Measurements from ENCODE around the gene CYP26C1. TPM values are rescaled to one million over a fixed set of nuclear protein-coding genes. Genes with fewer than 3 reads are reported as not detected.
"Not testable (repeated sequence)": the region's sequence is repeated elsewhere in the genome, so short reads cannot be mapped to it uniquely, and the experiment has no call there.

Gene CYP26C1
- total and polyA plus RNA-seq, 2 of the 13 experiments (the other 11 are each of a cell fraction or from before 2014, with no cell fraction given): 0.02 TPM; not detected in 1

DNA sequence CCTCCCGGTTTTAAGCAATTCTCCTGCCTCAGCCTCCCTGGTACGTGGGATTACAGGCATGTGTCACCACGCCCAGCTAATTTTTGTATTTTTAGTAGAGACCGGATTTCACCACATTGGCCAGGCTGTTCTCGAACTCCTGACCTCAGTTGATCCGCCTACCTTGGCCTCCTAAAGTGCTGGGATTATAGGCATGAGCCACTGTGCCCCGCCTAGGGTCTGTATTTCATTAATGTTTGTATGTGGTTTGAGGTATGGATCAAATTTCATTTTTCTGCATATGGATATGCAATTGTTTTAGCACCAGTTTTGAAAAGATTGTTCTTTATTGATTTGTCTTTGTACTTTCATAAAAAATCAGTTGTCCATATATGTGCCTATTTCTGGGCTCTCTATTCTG, 39.1 kb downstream of the CYP26C1 start (continued):
- TF ChIP-seq, protein P1, sequence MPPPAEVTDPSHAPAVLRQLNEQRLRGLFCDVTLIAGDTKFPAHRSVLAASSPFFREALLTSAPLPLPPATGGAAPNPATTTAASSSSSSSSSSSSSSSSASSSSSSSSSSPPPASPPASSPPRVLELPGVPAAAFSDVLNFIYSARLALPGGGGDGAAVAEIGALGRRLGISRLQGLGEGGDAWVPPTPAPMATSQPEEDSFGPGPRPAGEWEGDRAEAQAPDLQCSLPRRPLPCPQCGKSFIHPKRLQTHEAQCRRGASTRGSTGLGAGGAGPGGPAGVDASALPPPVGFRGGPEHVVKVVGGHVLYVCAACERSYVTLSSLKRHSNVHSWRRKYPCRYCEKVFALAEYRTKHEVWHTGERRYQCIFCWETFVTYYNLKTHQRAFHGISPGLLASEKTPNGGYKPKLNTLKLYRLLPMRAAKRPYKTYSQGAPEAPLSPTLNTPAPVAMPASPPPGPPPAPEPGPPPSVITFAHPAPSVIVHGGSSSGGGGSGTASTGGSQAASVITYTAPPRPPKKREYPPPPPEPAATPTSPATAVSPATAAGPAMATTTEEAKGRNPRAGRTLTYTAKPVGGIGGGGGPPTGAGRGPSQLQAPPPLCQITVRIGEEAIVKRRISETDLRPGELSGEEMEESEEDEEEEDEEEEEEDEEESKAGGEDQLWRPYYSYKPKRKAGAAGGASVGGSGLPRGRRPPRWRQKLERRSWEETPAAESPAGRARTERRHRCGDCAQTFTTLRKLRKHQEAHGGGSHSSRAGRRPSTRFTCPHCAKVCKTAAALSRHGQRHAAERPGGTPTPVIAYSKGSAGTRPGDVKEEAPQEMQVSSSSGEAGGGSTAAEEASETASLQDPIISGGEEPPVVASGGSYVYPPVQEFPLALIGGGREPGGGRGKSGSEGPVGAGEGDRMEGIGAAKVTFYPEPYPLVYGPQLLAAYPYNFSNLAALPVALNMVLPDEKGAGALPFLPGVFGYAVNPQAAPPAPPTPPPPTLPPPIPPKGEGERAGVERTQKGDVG (CRISPR knock-in tag; IDR thresholded peaks at IDR 0.05; ENCODE audit: borderline replicate concordance): no peak
- TF ChIP-seq ZNF569 (CRISPR knock-in tag; IDR thresholded peaks at IDR 0.05; ENCODE audit: borderline replicate concordance): no peak
- no peak for TF ChIP-seq KDM6A (CRISPR knock-in tag; IDR thresholded peaks at IDR 0.05; ENCODE audit: low read depth)
- no peak for TF ChIP-seq IRX3 (CRISPR knock-in tag; IDR thresholded peaks at IDR 0.05; ENCODE audit: borderline replicate concordance, low read depth)
- no peak for TF ChIP-seq KDM3A (CRISPR knock-in tag; IDR thresholded peaks at IDR 0.05; ENCODE audit: low read depth)

DNA sequence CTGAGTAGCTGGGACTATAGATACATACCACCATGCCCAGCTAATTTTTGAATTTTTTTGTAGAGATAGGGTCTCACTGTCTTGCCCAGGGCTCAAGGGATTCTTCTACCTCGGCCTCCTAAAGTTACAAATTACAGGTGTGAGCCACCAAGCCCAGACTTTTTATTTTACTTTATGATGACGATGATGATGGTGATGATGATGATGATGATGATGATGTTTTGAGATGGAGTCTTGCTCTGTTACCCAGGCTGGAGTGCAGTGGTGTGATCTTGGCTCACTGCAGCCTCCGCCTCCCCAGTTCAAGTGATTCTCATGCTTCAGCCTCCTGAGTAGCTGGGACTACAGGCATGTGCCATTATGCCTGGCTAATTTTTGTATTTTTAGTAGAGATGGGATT, 40.5 kb downstream of the CYP26C1 start:
- H3K4me2 ChIP-seq (ENCODE audit: low read depth, low read length); H3K79me2 ChIP-seq (ENCODE audit: insufficient read depth, low read length); H3K36me3 ChIP-seq (replicated peaks in 1 of 2; ENCODE audit: control insufficient read depth in 1 of 2, insufficient read depth in 2 of 2, low read length in 2 of 2); H3K27ac ChIP-seq (ENCODE audit: extremely low read length, insufficient read depth, low read length); H3K27me3 ChIP-seq (ENCODE audit: control insufficient read depth in 1 of 2, insufficient read depth in 2 of 2, low read length in 2 of 2); FAIRE-seq; H4K20me1 ChIP-seq (ENCODE audit: insufficient read depth, low read length); POLR2A ChIA-PET; ATAC-seq; H2AFZ ChIP-seq (ENCODE audit: low read length); H3K4me1 ChIP-seq (ENCODE audit: insufficient read depth, low read length); H3K4me3 ChIP-seq (replicated peaks in 1 of 3; ENCODE audit: insufficient read depth in 1 of 3, low read depth in 2 of 3, low read length in 3 of 3); CTCF ChIA-PET (ENCODE audit: low intra/inter-chr PET ratio, low total read pairs); BruUV-seq (replicated peaks); in situ Hi-C loops (cut with HindIII; ENCODE audit: extremely low pct_ligation_motif_present, low pct_unique_long_range_greater_than_20kb); DNase-seq (ENCODE audit: low spot score); H3K9ac ChIP-seq (ENCODE audit: insufficient read depth, low read depth, low read length); intact Hi-C loops (cut with micrococcal nuclease; ENCODE audit: unreplicated experiment); H3K9me3 ChIP-seq (ENCODE audit: low read length); TF ChIP-seq CREB1 (CRISPR knock-in tag; IDR thresholded peaks at IDR 0.05): not testable (repeated sequence)
- peak; percentile 88 for TF ChIP-seq CREB1 (IDR thresholded peaks at IDR 0.05)
- WGBS (ENCODE audit: low lambda C conversion rate): 15% methylated on average over 3 of the region's 3 CpGs
